Astrocyte (in vitro differentiated cells and primary cell): ENCODE measurements around the gene NSMF. TPM values are rescaled to one million over a fixed set of nuclear protein-coding genes. Genes with fewer than 3 reads are reported as not detected.
A peak's percentile ranks its signal among the peaks of the same experiment; 100 is the strongest.

Experiments used
- DNase-seq: peaks from one replicate; pipeline ENCODE4 v3.0.0-alpha.2; 2010; ENCODE audit warnings: low read depth
- FAIRE-seq: peaks from 2 replicates; lab custom pipeline; 2011; peaks lifted over from hg19 to GRCh38; lab: Jason Lieb, UNC
- H2AFZ ChIP-seq: 2 replicates; pipeline ENCODE4 v1.6.0; 2012; ENCODE audit warnings: low read depth, low read length, inconsistent platforms
- H3K27ac ChIP-seq: 2 replicates; pipeline ENCODE4 v1.5.1; 2011; ENCODE audit warnings: low read depth, low read length, inconsistent platforms
- H3K27me3 ChIP-seq: 2 replicates; pipeline ENCODE4 v1.6.0; 2011; ENCODE audit warnings: low read length, inconsistent platforms; ENCODE audit not compliant: insufficient read depth
- H3K36me3 ChIP-seq: 2 replicates; pipeline ENCODE4 v1.5.1; 2011; ENCODE audit warnings: low read length, inconsistent platforms; ENCODE audit not compliant: insufficient read depth
- H3K4me1 ChIP-seq: 2 replicates; pipeline ENCODE4 v1.5.1; 2011; ENCODE audit warnings: low read length, inconsistent platforms; ENCODE audit not compliant: insufficient read depth
- H3K4me2 ChIP-seq: 2 replicates; pipeline ENCODE4 v1.6.0; 2012; ENCODE audit warnings: low read length, inconsistent platforms
- H3K4me3 ChIP-seq: 2 replicates; pipeline ENCODE4 v1.5.1; 2011; ENCODE audit warnings: low read depth, mild to moderate bottlenecking, low read length, inconsistent platforms; ENCODE audit not compliant: insufficient read depth
- H3K79me2 ChIP-seq: 2 replicates; pipeline ENCODE4 v1.6.0; 2012; ENCODE audit warnings: mild to moderate bottlenecking, low read length, inconsistent platforms; ENCODE audit not compliant: insufficient read depth
- H3K9ac ChIP-seq: 2 replicates; pipeline ENCODE4 v1.6.0; 2012; ENCODE audit warnings: mild to moderate bottlenecking, low read length, inconsistent platforms
- H3K9me3 ChIP-seq: 2 replicates; pipeline ENCODE4 v1.5.1; 2012; ENCODE audit warnings: low read depth, mild to moderate bottlenecking, low read length, inconsistent platforms; ENCODE audit not compliant: insufficient read depth
- H4K20me1 ChIP-seq: 2 replicates; pipeline ENCODE4 v1.6.0; 2012; ENCODE audit warnings: low read length, inconsistent platforms; ENCODE audit not compliant: insufficient read depth
- H3K27ac Mint-ChIP-seq: one replicate; pipeline ENCODE4 v1.8.0; 2021; ENCODE audit warnings: mild to moderate bottlenecking, mixed read lengths; ENCODE audit not compliant: unreplicated experiment
- H3K27me3 Mint-ChIP-seq: one replicate; pipeline ENCODE4 v1.8.0; 2021; ENCODE audit warnings: low read depth, mixed read lengths; ENCODE audit not compliant: unreplicated experiment
- H3K36me3 Mint-ChIP-seq: one replicate; pipeline ENCODE4 v1.8.0; 2021; ENCODE audit warnings: low read depth, mixed read lengths; ENCODE audit not compliant: unreplicated experiment
- H3K4me1 Mint-ChIP-seq: one replicate; pipeline ENCODE4 v1.8.0; 2021; ENCODE audit warnings: low read depth, mixed read lengths; ENCODE audit not compliant: unreplicated experiment
- H3K4me3 Mint-ChIP-seq: one replicate; pipeline ENCODE4 v1.8.0; 2021; ENCODE audit warnings: mild to moderate bottlenecking, moderate library complexity, mixed read lengths; ENCODE audit not compliant: unreplicated experiment
- H3K9me3 Mint-ChIP-seq: one replicate; pipeline ENCODE4 v1.8.0; 2021; ENCODE audit warnings: mild to moderate bottlenecking, mixed read lengths; ENCODE audit not compliant: unreplicated experiment
- EZH2 ChIP-seq: IDR thresholded peaks from 2 replicates; pipeline ENCODE4 v1.6.1; 2012; ENCODE audit warnings: mild to moderate bottlenecking, low read length, inconsistent platforms; ENCODE audit not compliant: insufficient read depth
- total RNA-seq: library from RNA; stranded (reverse); gene quantifications from 2 replicates; pipeline ENCODE4 v1.2.1, GENCODE V29; 2021
- TF ChIP-seq, protein P1 (sequence below): IDR thresholded peaks from 2 replicates; pipeline ENCODE4 v1.5.1; 2011; ENCODE audit warnings: low read depth, mild to moderate bottlenecking, inconsistent platforms, low read length, moderate library complexity; ENCODE audit not compliant: insufficient read depth

NSMF gene
- total RNA-seq, 1 donor from 2014 or later: 50.5 TPM

GRCh38 chr9:137456864-137457405 lies 2.2 kb downstream of the NSMF start:
- Histone ChIP-seq H3K27ac (peak overlapping the region; percentile 39), H3K9ac (peak overlapping the region; percentile 34), H3K79me2 (no peaks in the 10 kb centered on the region), H3K4me2 (peak overlapping the region; percentile 96), H4K20me1 (peaks cover 51% of the 10 kb centered on the region), H3K4me1 (peaks cover 48% of the 10 kb centered on the region), H3K36me3 (peaks cover 3% of the 10 kb centered on the region), H3K27me3 (no peaks in the 10 kb centered on the region), H3K9me3 (no peaks in the 10 kb centered on the region), H2AFZ (no peak overlapping the region), H3K4me3 (no peak overlapping the region)
- H3K9me3 Mint-ChIP-seq: no peaks in the 10 kb centered on the region
- H3K27ac Mint-ChIP-seq: no peak overlapping the region
- H3K36me3 Mint-ChIP-seq: peaks cover 3% of the 10 kb centered on the region
- H3K27me3 Mint-ChIP-seq: no peaks in the 10 kb centered on the region
- FAIRE-seq (no peak), DNase-seq (no peak)
- H3K4me3 Mint-ChIP-seq: peak overlapping the region; percentile 60
- peaks cover 10% of the 10 kb centered on the region for H3K4me1 Mint-ChIP-seq
- no peak for TF ChIP-seq EZH2
- TF ChIP-seq, protein P1, sequence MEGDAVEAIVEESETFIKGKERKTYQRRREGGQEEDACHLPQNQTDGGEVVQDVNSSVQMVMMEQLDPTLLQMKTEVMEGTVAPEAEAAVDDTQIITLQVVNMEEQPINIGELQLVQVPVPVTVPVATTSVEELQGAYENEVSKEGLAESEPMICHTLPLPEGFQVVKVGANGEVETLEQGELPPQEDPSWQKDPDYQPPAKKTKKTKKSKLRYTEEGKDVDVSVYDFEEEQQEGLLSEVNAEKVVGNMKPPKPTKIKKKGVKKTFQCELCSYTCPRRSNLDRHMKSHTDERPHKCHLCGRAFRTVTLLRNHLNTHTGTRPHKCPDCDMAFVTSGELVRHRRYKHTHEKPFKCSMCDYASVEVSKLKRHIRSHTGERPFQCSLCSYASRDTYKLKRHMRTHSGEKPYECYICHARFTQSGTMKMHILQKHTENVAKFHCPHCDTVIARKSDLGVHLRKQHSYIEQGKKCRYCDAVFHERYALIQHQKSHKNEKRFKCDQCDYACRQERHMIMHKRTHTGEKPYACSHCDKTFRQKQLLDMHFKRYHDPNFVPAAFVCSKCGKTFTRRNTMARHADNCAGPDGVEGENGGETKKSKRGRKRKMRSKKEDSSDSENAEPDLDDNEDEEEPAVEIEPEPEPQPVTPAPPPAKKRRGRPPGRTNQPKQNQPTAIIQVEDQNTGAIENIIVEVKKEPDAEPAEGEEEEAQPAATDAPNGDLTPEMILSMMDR: no peak

GRCh38 chr9:137456061-137456863 lies 2.9 kb downstream of the NSMF start:
- no peaks in the 10 kb centered on the region for H3K9me3 Mint-ChIP-seq
- Histone ChIP-seq H3K36me3 (peaks cover 3% of the 10 kb centered on the region), H3K4me1 (peaks cover 48% of the 10 kb centered on the region), H2AFZ (no peak overlapping the region), H4K20me1 (peaks cover 51% of the 10 kb centered on the region), H3K4me2 (peak overlapping the region; percentile 96), H3K9ac (peak overlapping the region; percentile 34), H3K9me3 (no peaks in the 10 kb centered on the region), H3K79me2 (no peaks in the 10 kb centered on the region), H3K27ac (peak overlapping the region; percentile 39), H3K27me3 (no peaks in the 10 kb centered on the region), H3K4me3 (no peak overlapping the region)
- peaks cover 10% of the 10 kb centered on the region for H3K4me1 Mint-ChIP-seq
- H3K36me3 Mint-ChIP-seq: peaks cover 3% of the 10 kb centered on the region
- H3K4me3 Mint-ChIP-seq: peak overlapping the region; percentile 66
- H3K27ac Mint-ChIP-seq: no peak overlapping the region
- peak; percentile 67 for DNase-seq
- H3K27me3 Mint-ChIP-seq: no peaks in the 10 kb centered on the region
- FAIRE-seq: no peak
- TF ChIP-seq EZH2: no peak
- TF ChIP-seq, protein P1: no peak
